ENCODE measurements around the gene ZNF684. TPM values are rescaled to one million over a fixed set of nuclear protein-coding genes. Genes with fewer than 3 reads are reported as not detected.

ZNF684 gene
- total and polyA plus RNA-seq, 12 donors = 1.4 to 19.2 (median 7.5) TPM

DNA sequence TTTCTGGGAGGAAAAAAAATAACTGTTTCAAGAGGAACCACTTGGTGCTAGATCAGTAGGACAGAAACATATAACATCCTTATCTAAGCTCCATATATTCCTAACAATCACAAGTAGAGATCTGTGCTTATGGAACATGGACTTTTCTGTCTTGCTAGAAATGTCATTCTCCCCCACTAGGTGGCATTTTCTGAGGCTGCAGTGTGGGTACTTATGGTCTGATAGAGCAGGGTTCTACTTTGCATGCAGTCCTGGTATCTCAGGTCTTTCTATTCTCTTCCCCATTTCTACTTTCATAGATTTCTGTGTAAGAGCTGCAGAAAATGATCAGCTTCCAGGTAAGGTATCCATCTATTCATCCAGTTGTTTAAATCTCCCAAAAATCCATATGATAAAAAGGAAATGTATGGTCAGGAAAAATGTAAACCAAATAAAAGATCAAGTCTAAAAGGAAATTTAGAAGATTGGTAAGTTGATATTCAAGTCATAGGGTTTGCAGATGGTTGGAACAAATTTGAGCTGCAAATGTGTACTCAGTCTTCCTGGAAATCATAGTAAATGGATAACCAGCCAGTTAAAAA, 1.5 kb downstream of the ZNF684 start:
- peaks cover 16 to 20% of the 10 kb centered on the region in 2 donors for H3K4me1 ChIP-seq (replicated peaks in 1 of 2)
- peak in 1 of 7 donors; percentile 8 for DNase-seq
- H3K27me3 ChIP-seq = no peaks in the 10 kb centered on the region
- no peaks in the 10 kb centered on the region for H3K9me3 ChIP-seq (replicated peaks in 1 of 3)
- no peaks in the 10 kb centered on the region for H3K36me3 ChIP-seq (replicated peaks in 1 of 2)
- intact Hi-C loops (cut with DNase I) = no loop called here
- H3K4me3 ChIP-seq = no peak overlapping the region
- H3K27ac ChIP-seq = peak overlapping the region in 1 of 5 donors; percentile 85
- TF ChIP-seq CTCF (IDR thresholded peaks at IDR 0.05) (peak; percentile 33 to 57 (median 44)), POLR2A (IDR thresholded peaks at IDR 0.05) (no peak)

DNA sequence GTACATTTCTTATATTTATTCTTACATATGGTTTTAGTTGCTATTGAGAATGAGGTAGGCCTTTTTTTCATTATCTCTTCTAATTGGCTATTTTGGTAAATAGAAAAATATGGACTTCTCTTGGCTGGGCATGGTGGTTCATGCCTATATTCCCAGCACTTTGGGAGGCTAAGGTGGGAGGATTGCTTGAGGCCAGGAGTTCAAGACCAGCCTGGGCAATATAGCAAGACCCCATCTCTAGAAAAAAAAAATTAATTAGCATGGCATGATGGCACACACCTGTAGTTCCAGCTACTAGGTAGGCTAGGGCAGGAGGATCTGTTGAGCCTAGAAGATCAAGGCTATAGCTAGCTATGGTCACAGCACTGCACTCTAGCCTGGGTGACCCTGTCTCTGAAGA, 3.2 kb downstream of the ZNF684 start:
- peak overlapping the region in 1 of 5 donors; percentile 8 for H3K27ac ChIP-seq
- no peaks in the 10 kb centered on the region for H3K27me3 ChIP-seq
- DNase-seq = no peak
- H3K4me3 ChIP-seq = no peak overlapping the region
- H3K4me1 ChIP-seq (replicated peaks in 1 of 2) = peaks cover 16 to 20% of the 10 kb centered on the region in 2 donors
- H3K9me3 ChIP-seq (replicated peaks in 1 of 3) = no peaks in the 10 kb centered on the region
- no peaks in the 10 kb centered on the region for H3K36me3 ChIP-seq (replicated peaks in 1 of 2)
- intact Hi-C loops (cut with DNase I) = no loop called here
- TF ChIP-seq CTCF (IDR thresholded peaks at IDR 0.05) (no peak), POLR2A (IDR thresholded peaks at IDR 0.05) (no peak)

- DNase-seq = peak in 2 of 7 donors; percentile 20
- 43 to 62% (median 53%) methylated on average over 2 of the region's 2 CpGs for WGBS, 4 donors
These were observed 4.3 kb downstream of the ZNF684 start for GRCh38 chr1:40535732-40536131.

DNA sequence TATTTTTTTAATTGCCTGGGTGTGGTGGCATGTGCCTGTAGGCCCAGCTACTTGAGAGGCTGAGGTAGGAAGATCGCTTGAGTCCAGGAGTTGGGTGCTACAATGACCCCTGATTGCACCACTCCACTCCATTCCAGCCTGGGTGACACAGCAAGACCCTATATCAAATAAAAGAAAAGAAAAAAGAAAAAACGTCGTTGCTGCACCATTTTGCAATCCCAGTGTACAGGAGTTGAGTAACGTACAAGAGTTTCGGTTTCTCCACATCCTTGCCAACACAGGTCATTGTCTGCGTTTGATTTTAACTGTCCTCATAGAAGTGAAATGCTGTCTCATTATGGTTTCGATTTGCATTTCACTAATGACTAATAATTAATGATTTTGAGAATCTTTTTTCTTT, 7.9 kb downstream of the ZNF684 start:
- no peak for TF ChIP-seq CTCF (IDR thresholded peaks at IDR 0.05)
- TF ChIP-seq POLR2A (IDR thresholded peaks at IDR 0.05) = no peak
- no peaks in the 10 kb centered on the region for H3K9me3 ChIP-seq (replicated peaks in 1 of 3)
- 77 to 81% (median 79%) methylated on average over 7 of the region's 7 CpGs for WGBS, 4 donors

More at GRCh38 chr1:40535732-40536131, 4.3 kb downstream of the ZNF684 start:
- TF ChIP-seq CTCF (IDR thresholded peaks at IDR 0.05) = no peak
- TF ChIP-seq POLR2A (IDR thresholded peaks at IDR 0.05) = no peak
- no peaks in the 10 kb centered on the region for H3K36me3 ChIP-seq (replicated peaks in 1 of 2)
- H3K9me3 ChIP-seq (replicated peaks in 1 of 3) = no peaks in the 10 kb centered on the region
- H3K27ac ChIP-seq = peak overlapping the region in 3 of 5 donors; percentile 37 to 46 (median 44)
- intact Hi-C loops (cut with DNase I) = no loop called here
- H3K4me3 ChIP-seq = no peak overlapping the region
- H3K4me1 ChIP-seq (replicated peaks in 1 of 2) = peaks cover 16 to 17% of the 10 kb centered on the region in 2 donors
- no peaks in the 10 kb centered on the region for H3K27me3 ChIP-seq

More for the DNA sequence above, 7.9 kb downstream of the ZNF684 start:
- intact Hi-C loops (cut with DNase I) = no loop called here
- Histone ChIP-seq H3K27ac (no peak overlapping the region), H3K4me3 (no peak overlapping the region), H3K27me3 (no peaks in the 10 kb centered on the region), H3K4me1 (replicated peaks in 1 of 2) (peaks cover 0 to 6% of the 10 kb centered on the region in 2 donors), H3K36me3 (replicated peaks in 1 of 2) (peaks cover 0 to 24% of the 10 kb centered on the region in 2 donors)
- no peak for DNase-seq
